Brain microvascular endothelial cell (primary cell): ENCODE measurements around the gene STXBP5.

ENCODE experiments used
- DNase-seq: peaks from one replicate; pipeline ENCODE4 v3.0.0-alpha.2; 2020
- H3K27ac ChIP-seq: fragments of 250-450 bp; sonication (Bioruptor Pico); 2 replicates; pipeline ENCODE4 v1.5.1; 2020; ENCODE audit warnings: mild to moderate bottlenecking, moderate library complexity
- H3K27me3 ChIP-seq: fragments of 250-450 bp; sonication (Bioruptor Pico); replicated peaks from 2 replicates; pipeline ENCODE4 v1.5.1; 2020; ENCODE audit warnings: mild to moderate bottlenecking
- H3K36me3 ChIP-seq: fragments of 250-450 bp; sonication (Bioruptor Pico); replicated peaks from 2 replicates; pipeline ENCODE4 v1.5.1; 2020; ENCODE audit warnings: mild to moderate bottlenecking
- H3K4me3 ChIP-seq: 2 replicates; pipeline ENCODE4 v1.5.1; 2011; ENCODE audit warnings: low read depth, mild to moderate bottlenecking, control low read depth, low read length, moderate library complexity
- CTCF ChIP-seq: IDR thresholded peaks from 2 replicates; pipeline ENCODE4 v1.5.1; 2011; ENCODE audit warnings: low read depth, mild to moderate bottlenecking, moderate library complexity, low read length, control low read depth, inconsistent platforms; ENCODE audit errors: missing control alignments
- in situ Hi-C: cut with HindIII; loops from 2 replicates; pipeline ENCODE4 v1.10.0; 2017; ENCODE audit warnings: low sequenced_read_pairs, low pct_ligation_motif_present

The STXBP5 gene

GRCh38 chr6:147268254-147268653, 64.0 kb downstream of the STXBP5 start:
- Histone ChIP-seq H3K36me3 (no peaks in the 10 kb centered on the region), H3K27me3 (no peaks in the 10 kb centered on the region), H3K27ac (no peak overlapping the region), H3K4me3 (no peak overlapping the region)
- DNase-seq = no peak
- no peak for TF ChIP-seq CTCF
- in situ Hi-C loops = no loop called here

- H3K27me3 ChIP-seq = no peaks in the 10 kb centered on the region
- in situ Hi-C loops = no loop called here
- no peak overlapping the region for H3K4me3 ChIP-seq
- TF ChIP-seq CTCF = no peak
- no peak for DNase-seq
- H3K27ac ChIP-seq = no peak overlapping the region
- H3K36me3 ChIP-seq = peaks cover 7% of the 10 kb centered on the region
Observed at GRCh38 chr6:147274012-147274411, 69.8 kb downstream of the STXBP5 start.

- H3K27me3 ChIP-seq = no peaks in the 10 kb centered on the region
- in situ Hi-C loops = no loop called here
- H3K36me3 ChIP-seq = peaks cover 7% of the 10 kb centered on the region
- DNase-seq = no peak
- no peak for TF ChIP-seq CTCF
- no peak overlapping the region for H3K27ac ChIP-seq
- H3K4me3 ChIP-seq = no peak overlapping the region
Observed at GRCh38 chr6:147274776-147275175, 70.6 kb downstream of the STXBP5 start.

GRCh38 chr6:147278891-147279290, 74.7 kb downstream of the STXBP5 start:
- H3K27me3 ChIP-seq = no peaks in the 10 kb centered on the region
- H3K4me3 ChIP-seq = no peak overlapping the region

DNA sequence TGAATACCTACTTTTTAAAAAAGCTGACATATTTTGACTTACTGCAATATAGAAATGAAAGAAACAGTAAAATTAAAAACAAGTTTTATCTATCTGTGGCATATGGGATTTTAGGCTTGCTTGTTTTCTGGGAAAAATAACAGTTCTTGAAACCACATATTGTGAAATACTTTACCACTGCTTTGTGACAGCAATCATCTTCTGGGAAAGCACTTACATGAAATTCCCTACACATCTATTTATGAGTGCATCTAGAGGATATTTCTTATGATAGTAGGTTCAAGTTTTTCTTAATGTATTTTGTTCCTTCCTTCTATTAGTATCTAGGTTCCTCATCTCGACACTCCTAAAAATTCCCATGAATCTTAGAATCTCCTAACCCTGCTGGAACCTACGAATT, 75.2 kb downstream of the STXBP5 start:
- Histone ChIP-seq H3K36me3 (peaks cover 11% of the 10 kb centered on the region), H3K4me3 (no peak overlapping the region), H3K27ac (no peak overlapping the region), H3K27me3 (no peaks in the 10 kb centered on the region)
- DNase-seq = no peak
- no peak for TF ChIP-seq CTCF
- in situ Hi-C loops = no loop called here

More at GRCh38 chr6:147278891-147279290, 74.7 kb downstream of the STXBP5 start:
- in situ Hi-C loops = no loop called here
- DNase-seq = no peak
- H3K36me3 ChIP-seq = peaks cover 11% of the 10 kb centered on the region
- no peak overlapping the region for H3K27ac ChIP-seq
- no peak for TF ChIP-seq CTCF

- Histone ChIP-seq H3K4me3 (no peak overlapping the region), H3K36me3 (peaks cover 11% of the 10 kb centered on the region), H3K27ac (no peak overlapping the region), H3K27me3 (no peaks in the 10 kb centered on the region)
- TF ChIP-seq CTCF = no peak
- DNase-seq = no peak
- in situ Hi-C loops = no loop called here
Observed at GRCh38 chr6:147281895-147282565, 77.8 kb downstream of the STXBP5 start.
